HG02852 (cell line): Measurements from ENCODE around the gene FAM163B.

ENCODE experiments used
- ATAC-seq: cut with Tn5 transposase; IDR thresholded peaks from one replicate; pipeline ENCODE4 v1.9.1; 2021; ENCODE audit warnings: mild to moderate bottlenecking, moderate library complexity; ENCODE audit not compliant: unreplicated experiment

The FAM163B gene

DNA sequence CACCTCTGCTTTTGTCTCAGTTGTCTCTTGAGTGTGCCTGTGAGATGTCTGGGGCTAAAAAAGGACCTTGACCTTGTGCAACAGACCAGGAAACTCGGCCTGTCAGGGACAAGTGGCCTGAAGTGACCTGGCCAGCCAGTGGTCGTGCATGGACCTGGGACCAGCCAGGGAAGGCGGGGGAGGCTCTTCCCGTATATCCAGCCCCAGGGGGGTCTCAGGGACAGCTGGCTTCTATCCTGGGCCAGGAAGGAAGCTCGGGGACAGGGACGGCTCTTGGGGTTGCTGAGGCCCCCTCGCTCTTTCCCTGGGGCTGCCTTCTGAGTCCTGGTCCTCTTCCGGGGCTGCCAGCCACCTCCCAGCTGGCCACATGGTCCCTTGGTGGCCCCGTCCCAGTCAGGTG is 77.9 kb downstream of the FAM163B start:
- no peak for ATAC-seq

DNA sequence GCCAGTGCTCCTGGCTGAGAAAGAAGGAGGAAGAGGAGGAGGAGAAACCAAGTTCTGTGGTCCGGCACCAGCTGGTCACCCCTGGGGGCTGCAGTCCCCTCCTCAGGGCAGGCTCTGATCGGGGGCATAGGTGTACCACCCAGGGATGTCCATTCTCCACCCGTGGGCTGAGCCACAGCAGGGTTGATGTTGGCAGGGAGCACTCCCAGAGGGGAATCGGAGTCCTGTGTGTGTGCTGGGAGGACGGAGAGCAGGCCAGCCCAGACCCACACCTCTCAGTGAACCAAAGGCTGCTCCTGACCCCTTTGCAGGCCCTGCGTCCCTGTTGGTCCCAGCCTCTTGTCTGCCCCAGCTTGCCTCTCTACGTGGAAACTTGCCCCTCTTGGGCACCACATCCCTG is 79.3 kb downstream of the FAM163B start:
- ATAC-seq, result no peak

DNA sequence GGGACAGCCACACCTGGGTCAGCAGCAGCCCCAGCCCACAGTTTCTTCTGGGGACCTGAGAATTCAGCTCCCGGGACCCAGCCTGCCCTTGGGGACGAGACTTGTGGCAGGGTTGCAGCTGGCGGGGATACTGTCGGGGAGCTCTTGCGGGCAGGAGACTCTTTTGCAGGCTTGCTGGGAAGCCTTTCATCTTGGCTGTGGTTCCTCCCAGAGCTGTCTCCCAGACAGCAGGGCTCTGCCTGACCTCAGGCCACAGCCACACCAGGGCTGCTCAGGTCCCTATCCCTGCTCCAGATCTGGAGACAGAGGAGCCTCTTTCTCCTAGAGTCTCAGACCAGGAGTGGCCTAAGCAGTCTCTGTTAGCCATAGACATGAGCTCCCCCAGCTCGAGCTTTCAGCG is 79.7 kb downstream of the FAM163B start:
- no peak for ATAC-seq

DNA sequence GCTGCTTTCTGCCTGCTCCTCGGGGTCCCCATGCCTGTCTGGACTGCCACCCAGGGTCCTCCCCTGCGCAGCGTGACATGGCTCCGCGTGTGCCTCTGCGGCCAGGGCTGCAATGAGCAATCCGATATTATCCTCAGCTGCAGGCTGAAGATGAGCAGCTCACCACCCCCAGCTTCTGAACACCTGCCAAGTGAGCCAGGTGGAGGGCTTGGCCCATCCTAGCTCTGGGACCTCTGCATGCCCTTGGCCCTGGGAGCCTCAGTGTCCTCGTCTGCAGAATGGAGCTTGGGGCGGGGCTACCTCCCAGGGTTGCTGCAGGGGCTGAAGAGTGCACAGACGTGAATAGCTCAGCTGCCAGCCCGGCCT is 80.3 kb downstream of the FAM163B start:
- no peak for ATAC-seq

DNA sequence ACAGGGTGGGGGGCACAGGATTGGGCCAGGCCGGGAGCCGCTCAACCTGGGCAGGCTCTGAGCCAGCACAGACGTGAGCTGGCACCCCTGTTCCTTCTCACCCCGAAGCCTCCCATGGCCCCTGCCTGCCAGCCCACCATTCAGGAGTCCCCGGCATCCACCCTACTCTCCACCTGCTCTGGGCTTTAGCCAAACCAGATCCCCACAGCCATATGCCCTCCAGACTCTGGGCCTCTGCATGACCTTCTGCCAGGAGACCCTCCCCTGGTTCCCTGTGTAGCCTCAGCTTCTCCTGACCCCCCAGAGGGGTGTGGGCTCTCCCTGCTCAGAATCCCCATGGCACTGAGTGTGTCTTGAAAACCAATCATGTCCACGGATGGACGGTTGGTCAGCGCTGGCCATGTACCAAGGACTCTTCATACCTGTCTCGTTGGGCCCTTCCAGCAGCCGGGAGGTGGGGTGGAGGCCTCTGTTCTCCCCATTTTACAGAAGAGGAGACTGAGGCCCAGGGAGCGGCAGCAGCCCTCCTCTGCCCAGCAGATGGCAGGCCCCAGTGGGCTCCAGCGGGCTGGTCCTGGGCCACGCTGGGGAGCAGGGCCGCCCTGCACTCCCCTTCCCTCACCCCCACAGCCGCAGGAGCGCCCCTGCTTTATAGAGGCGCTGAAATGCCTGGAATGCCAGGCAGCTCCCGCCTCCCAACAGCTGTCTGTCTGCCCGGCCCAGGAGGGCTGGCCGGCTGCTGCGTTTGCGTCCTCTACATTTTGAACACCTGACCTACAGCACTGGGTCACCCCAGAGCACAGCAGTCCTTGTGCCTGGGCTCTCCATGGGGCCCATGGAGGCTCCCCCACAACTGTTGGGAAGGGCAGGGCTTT is 81.0 kb downstream of the FAM163B start:
- no peak for ATAC-seq

DNA sequence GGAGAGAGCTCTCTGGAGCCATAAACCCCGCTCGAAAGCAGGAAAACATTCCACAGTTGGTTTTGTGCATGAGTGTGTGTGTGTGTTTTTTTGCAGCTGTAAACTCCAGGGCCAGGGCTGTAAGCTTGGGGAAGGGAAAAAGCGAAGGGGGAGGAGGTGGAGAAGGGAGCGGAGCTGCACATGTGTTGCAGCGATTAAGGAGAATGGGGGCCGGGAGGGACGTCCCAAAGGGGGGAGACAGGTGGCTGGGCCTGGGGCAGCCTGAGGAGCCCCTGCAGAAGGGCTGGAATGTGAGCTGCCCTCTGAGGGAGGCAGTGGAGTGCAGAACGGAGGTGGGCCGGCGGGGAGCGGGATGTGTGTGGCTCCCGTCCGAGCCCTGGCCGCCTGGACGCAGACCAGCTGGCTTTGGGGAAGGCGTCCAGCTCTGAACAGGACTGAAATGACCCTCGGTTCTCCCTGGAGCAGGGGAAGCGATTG is 81.7 kb downstream of the FAM163B start:
- ATAC-seq, result no peak
